Upper lobe of left lung (tissue), 6 donors: ENCODE measurements around the gene LIAS. TPM values are rescaled to one million over a fixed set of nuclear protein-coding genes. Genes with fewer than 3 reads are reported as not detected.

ENCODE experiments used
- ATAC-seq, 2 donors: fragments of 200-7000 bp; cut with Tn5 transposase; one replicate each; pipeline ENCODE4 v1.9.1; 2022; ENCODE audit warnings: mild to moderate bottlenecking in 2 of 2, moderate library complexity in 2 of 2; ENCODE audit not compliant: low FRiP score in 2 of 2
- DNase-seq, 2 donors: peaks; one replicate each; pipeline ENCODE4 v3.0.0-alpha.2; 2019 to 2020
- H3K27ac ChIP-seq, 4 donors: fragments of 200-600 bp; sonication (generic); one replicate each; pipeline ENCODE4 v1.5.1; 2016 to 2019
- H3K27me3 ChIP-seq, 4 donors: fragments of 200-600 bp; sonication (generic); one replicate each; pipeline ENCODE4 v1.5.1; 2017 to 2019
- H3K36me3 ChIP-seq, 4 donors: fragments of 200-600 bp; sonication (generic); one replicate each; pipeline ENCODE4 v1.5.1; 2016 to 2019
- H3K4me1 ChIP-seq, 4 donors: fragments of 200-600 bp; sonication (generic); one replicate each; pipeline ENCODE4 v1.5.1; 2018 to 2019
- H3K4me3 ChIP-seq, 4 donors: fragments of 200-600 bp; sonication (generic); one replicate each; pipeline ENCODE4 v1.5.1; 2017 to 2019; ENCODE audit warnings: mild to moderate bottlenecking in 2 of 4, moderate library complexity in 1 of 4
- H3K9me3 ChIP-seq, 4 donors: fragments of 200-600 bp; sonication (generic); one replicate each; pipeline ENCODE4 v1.5.1; 2018 to 2019
- CTCF ChIP-seq, 6 experiments: fragments of 450-650 bp in 4 of 6; fragments of 200-600 bp in 2 of 6; sonication (generic) in 2 of 6; IDR thresholded peaks; one replicate each; pipeline ENCODE4 v1.5.1; 2016 to 2019; ENCODE audit warnings: antibody characterized with exemption in 6 of 6
- EP300 ChIP-seq, 4 donors: sonication (generic); formaldehyde crosslinking; IDR thresholded peaks; one replicate each; pipeline ENCODE4 v1.5.1; 2017; ENCODE audit warnings: antibody characterized with exemption in 4 of 4, control low read depth in 2 of 4
- POLR2A ChIP-seq, 4 donors: fragments of 450-650 bp; IDR thresholded peaks; one replicate each; pipeline ENCODE4 v1.5.1; 2016 to 2017; ENCODE audit warnings: antibody characterized with exemption in 4 of 4, mild to moderate bottlenecking in 2 of 4
- POLR2AphosphoS5 ChIP-seq, 2 donors: sonication (generic); formaldehyde crosslinking; IDR thresholded peaks; one replicate each; pipeline ENCODE4 v1.5.1; 2017; ENCODE audit warnings: antibody characterized with exemption in 2 of 2
- WGBS, 2 donors: methylation state at CpG; one replicate each; pipeline ENCODE4 v1.1.5; 2017 to 2018; 5-methylcytosine and 5-hydroxymethylcytosine counted together
- total RNA-seq, 6 donors: library from RNA; depleted of rRNA in 4 of 6; stranded (reverse); fragments of >200 nt in 4 of 6; gene quantifications; one replicate each; pipeline versions ENCODE4 v1.1.0 to v1.2.1, GENCODE V29; 2016 to 2021
- donor health status: DM: no; HTN: no; CAD: no; lungs with moderate emphysema.
- donor health status: DM: no; HTN: yes; CAD: no; lungs with severe emphysema.

The LIAS gene
- total RNA-seq, 6 donors from 2014 or later, result 4.9 to 23.0 (median 10.8) TPM

GRCh38 chr4:39480902-39481695, 22.2 kb downstream of the LIAS start:
- ATAC-seq (peak; percentile 52 to 66), DNase-seq (no peak)
- Histone ChIP-seq H3K36me3 (peaks cover 0 to 6% (median 1%) of the 10 kb centered on the region in 4 donors), H3K4me3 (peak overlapping the region in 1 of 4 donors; percentile 15), H3K27me3 (no peaks in the 10 kb centered on the region), H3K27ac (no peak overlapping the region), H3K4me1 (no peaks in the 10 kb centered on the region), H3K9me3 (no peaks in the 10 kb centered on the region)
- TF ChIP-seq CTCF (IDR thresholded peaks at IDR 0.05) (no peak), POLR2A (IDR thresholded peaks at IDR 0.05) (peak in 1 of 4 donors; percentile 16), POLR2AphosphoS5 (IDR thresholded peaks at IDR 0.05) (no peak), EP300 (IDR thresholded peaks at IDR 0.05) (no peak)
- 73 to 85% methylated on average over 21 of the region's 21 CpGs for WGBS, 2 donors

GRCh38 chr4:39484582-39485272, 25.9 kb downstream of the LIAS start:
- ATAC-seq, result no peak
- TF ChIP-seq EP300 (IDR thresholded peaks at IDR 0.05), result no peak
- no peak for TF ChIP-seq POLR2A (IDR thresholded peaks at IDR 0.05)
- no peak for TF ChIP-seq CTCF (IDR thresholded peaks at IDR 0.05)
- no peak for TF ChIP-seq POLR2AphosphoS5 (IDR thresholded peaks at IDR 0.05)
- WGBS, 2 donors, result 83% methylated on average over 5 to 6 of the region's 6 CpGs

DNA sequence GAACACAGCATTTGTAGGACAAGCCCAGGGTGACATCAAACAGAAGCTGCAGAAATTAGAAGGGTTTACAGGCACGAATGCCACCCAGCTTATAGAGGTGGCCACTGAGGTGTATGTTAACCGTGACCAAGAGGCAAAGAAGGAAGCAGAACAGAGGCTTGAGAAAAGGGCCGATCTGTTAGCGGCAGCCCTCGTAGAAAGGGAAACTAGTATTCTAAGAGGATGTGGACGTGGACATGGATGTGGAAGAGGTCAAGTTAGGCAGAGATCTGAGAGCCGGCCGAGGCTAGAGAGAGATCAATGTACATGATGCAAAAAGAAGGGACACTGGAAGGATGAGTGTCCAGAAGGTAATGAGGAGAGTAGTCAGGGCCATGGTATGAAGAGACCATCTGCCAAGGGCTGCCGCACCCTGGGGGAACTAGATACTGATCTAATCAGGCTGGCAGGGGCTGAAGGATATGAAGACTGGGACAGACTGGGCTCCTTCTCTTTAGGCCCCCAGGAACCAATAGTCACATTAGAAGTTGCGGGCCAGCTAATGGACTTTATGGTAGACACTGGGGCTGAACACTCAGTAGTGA, 27.5 kb downstream of the LIAS start:
- DNase-seq, result no peak
- H3K36me3 ChIP-seq, result no peaks in the 10 kb centered on the region
- no peaks in the 10 kb centered on the region for H3K9me3 ChIP-seq
- H3K4me1 ChIP-seq, result no peaks in the 10 kb centered on the region
- no peak overlapping the region for H3K27ac ChIP-seq
- ATAC-seq, result no peak
- H3K4me3 ChIP-seq, result no peak overlapping the region
- 70 to 76% methylated on average over 10 of the region's 10 CpGs for WGBS, 2 donors
- TF ChIP-seq EP300 (IDR thresholded peaks at IDR 0.05) (no peak), POLR2A (IDR thresholded peaks at IDR 0.05) (no peak), POLR2AphosphoS5 (IDR thresholded peaks at IDR 0.05) (no peak), CTCF (IDR thresholded peaks at IDR 0.05) (no peak)
- H3K27me3 ChIP-seq, result no peaks in the 10 kb centered on the region

More at GRCh38 chr4:39484582-39485272, 25.9 kb downstream of the LIAS start:
- no peak overlapping the region for H3K4me3 ChIP-seq
- H3K4me1 ChIP-seq, result no peaks in the 10 kb centered on the region
- no peaks in the 10 kb centered on the region for H3K36me3 ChIP-seq
- H3K9me3 ChIP-seq, result no peaks in the 10 kb centered on the region
- H3K27ac ChIP-seq, result no peak overlapping the region
- H3K27me3 ChIP-seq, result no peaks in the 10 kb centered on the region
- no peak for DNase-seq

DNA sequence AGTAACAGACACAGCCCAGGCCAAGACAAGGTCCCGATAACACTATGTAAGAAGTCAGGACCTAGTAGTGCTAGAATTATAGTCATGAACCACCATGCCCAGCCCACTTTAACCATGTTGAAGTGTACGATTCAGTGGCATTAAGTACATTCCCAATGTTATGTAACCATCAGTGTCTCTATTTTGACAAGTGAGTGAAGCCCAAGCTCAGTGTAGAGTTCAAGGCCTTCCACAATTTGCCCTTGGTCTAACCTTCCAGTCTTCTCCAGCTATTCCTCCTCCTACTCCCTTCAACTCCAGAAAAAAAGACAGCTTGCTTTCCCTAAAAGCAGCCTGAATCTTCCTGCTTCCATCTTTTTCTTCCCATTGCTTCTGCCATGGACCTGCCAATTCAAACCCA, 31.5 kb downstream of the LIAS start:
- no peaks in the 10 kb centered on the region for H3K4me1 ChIP-seq
- no peaks in the 10 kb centered on the region for H3K36me3 ChIP-seq
- TF ChIP-seq CTCF (IDR thresholded peaks at IDR 0.05), result no peak
- no peak for TF ChIP-seq POLR2A (IDR thresholded peaks at IDR 0.05)
- no peak for TF ChIP-seq POLR2AphosphoS5 (IDR thresholded peaks at IDR 0.05)
- TF ChIP-seq EP300 (IDR thresholded peaks at IDR 0.05), result no peak
- no peak overlapping the region for H3K27ac ChIP-seq
- no peaks in the 10 kb centered on the region for H3K27me3 ChIP-seq
- DNase-seq (no peak), ATAC-seq (no peak)
- no peak overlapping the region for H3K4me3 ChIP-seq
- 85 to 90% methylated on average over 2 of the region's 2 CpGs for WGBS, 2 donors
- no peaks in the 10 kb centered on the region for H3K9me3 ChIP-seq
